Fibroblast of skin of back (primary cell): ENCODE results near the gene FAM131C.
"Not testable (repeated sequence)": the region's sequence is repeated elsewhere in the genome, so short reads cannot be mapped to it uniquely, and the experiment has no call there.

ENCODE experiments used
- DNase-seq: peaks from one replicate; pipeline ENCODE4 v3.0.0-alpha.2; 2013

FAM131C gene

GRCh38 chr1:16033103-16033632 lies 40.3 kb downstream of the FAM131C start:
- not testable (repeated sequence) for DNase-seq

GRCh38 chr1:16032388-16033102 lies 40.9 kb downstream of the FAM131C start:
- DNase-seq, result peak; percentile 85

DNA sequence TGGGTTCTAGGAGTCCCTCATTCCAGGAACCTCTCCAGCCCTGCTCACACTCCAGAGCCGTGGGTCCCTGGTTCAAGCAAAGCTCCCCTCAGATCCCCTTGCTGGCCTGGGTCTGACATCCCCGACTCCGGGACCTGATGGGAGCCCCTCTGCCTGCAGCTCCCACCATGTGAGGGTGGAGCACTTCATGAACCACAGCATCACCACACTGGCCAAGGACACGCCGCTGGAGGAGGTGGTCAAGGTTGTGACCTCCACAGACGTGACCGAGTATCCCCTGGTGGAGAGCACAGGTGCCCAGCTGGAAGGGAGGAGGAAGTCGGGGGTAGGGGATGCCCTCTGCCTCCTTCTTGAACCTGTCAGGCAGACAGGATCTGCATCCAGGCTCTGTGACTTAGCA lies 41.9 kb downstream of the FAM131C start:
- DNase-seq, result no peak

GRCh38 chr1:16029288-16029687 lies 44.2 kb downstream of the FAM131C start:
- DNase-seq, result no peak

DNA sequence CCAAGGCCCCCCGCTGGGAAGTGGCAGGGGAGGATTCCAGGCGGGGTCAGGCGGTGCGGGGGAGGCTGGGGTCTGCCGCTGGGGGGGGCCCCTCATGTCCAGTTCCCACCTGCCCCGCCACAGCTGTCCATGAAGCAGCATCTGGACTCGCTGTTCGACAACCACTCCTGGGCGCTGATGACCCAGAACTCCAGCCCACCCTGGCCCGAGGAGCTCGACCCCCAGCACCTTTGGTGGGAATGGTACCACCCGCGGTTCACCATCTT lies 44.5 kb downstream of the FAM131C start:
- not testable (repeated sequence) for DNase-seq

GRCh38 chr1:16028237-16029002 lies 45.0 kb downstream of the FAM131C start:
- DNase-seq, result no peak

- no peak for DNase-seq
These were observed 46.5 kb downstream of the FAM131C start for GRCh38 chr1:16026723-16027484.

DNA sequence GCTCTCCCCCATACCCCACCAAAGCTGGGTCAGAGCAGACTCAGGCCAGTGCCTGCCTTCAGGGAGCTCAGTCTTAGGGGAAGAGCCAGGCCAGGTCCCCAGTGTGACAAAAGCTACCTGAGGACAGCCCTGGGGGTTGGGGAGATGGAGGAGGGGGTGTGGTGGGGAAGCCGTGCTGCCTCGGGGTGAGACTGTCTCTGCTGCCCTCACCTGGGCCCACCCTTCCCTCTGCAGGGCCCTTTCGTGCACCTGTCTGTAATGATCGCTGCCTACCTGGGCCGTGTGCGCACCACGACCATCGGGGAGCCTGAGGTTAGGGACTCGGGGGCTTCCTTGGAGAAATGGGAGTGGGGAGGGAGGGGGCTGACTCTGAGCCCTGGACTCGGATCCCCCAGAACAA lies 47.1 kb downstream of the FAM131C start:
- DNase-seq, result not testable (repeated sequence)

- DNase-seq, result no peak
These were observed 50.3 kb downstream of the FAM131C start for GRCh38 chr1:16023050-16023653.

DNA sequence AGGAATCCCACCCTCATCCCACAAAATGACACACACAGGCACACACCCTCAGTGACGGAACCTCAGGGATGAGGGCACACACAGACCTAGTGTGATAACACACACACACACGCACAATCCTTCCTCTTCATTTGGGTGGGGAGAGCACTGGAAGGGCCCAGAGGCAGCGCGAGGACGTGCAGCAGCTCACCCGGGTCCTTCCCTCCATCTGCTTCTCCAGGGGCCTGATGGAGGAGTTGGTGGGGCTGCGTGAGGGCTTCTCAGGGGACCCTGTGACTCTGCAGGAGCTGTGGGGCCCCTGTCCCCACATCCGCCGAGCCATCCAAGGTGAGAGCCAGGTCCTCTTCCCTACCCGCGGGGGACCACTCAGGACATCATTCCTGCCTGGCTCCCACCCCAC lies 51.1 kb downstream of the FAM131C start:
- DNase-seq, result no peak

GRCh38 chr1:16021681-16022080 lies 51.8 kb downstream of the FAM131C start, which contains the start of gene CLCNKA:
Gene CLCNKA, plus strand, starts transcription at chr1:16022036. Its CDS starts 584 bp downstream, at chr1:16022620.
- no peak for DNase-seq

DNA sequence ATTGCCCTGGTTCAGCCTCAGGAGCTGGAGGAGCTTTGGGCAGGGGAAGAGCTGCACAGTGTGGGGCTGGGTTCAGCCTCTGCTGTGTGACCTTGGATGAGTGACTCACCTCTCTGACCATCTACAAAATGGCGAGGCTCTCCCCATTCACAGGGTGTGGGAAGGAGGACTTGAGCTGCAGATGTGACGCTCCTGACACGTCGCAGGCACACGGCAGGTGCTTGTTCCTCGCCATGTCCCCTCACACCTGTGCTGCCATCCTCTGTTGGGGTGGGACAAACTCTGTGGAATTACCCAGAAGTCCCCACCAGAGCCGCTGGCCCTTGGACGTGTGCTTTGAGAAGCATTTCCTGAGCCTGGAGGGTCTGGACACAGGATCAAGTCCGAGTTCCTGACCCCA lies 52.6 kb downstream of the FAM131C start:
- DNase-seq, result not testable (repeated sequence)

GRCh38 chr1:16020325-16020724 lies 53.1 kb downstream of the FAM131C start:
- DNase-seq, result no peak

- peak; percentile 78 for DNase-seq
These were observed 53.7 kb downstream of the FAM131C start for GRCh38 chr1:16019644-16020277.

DNA sequence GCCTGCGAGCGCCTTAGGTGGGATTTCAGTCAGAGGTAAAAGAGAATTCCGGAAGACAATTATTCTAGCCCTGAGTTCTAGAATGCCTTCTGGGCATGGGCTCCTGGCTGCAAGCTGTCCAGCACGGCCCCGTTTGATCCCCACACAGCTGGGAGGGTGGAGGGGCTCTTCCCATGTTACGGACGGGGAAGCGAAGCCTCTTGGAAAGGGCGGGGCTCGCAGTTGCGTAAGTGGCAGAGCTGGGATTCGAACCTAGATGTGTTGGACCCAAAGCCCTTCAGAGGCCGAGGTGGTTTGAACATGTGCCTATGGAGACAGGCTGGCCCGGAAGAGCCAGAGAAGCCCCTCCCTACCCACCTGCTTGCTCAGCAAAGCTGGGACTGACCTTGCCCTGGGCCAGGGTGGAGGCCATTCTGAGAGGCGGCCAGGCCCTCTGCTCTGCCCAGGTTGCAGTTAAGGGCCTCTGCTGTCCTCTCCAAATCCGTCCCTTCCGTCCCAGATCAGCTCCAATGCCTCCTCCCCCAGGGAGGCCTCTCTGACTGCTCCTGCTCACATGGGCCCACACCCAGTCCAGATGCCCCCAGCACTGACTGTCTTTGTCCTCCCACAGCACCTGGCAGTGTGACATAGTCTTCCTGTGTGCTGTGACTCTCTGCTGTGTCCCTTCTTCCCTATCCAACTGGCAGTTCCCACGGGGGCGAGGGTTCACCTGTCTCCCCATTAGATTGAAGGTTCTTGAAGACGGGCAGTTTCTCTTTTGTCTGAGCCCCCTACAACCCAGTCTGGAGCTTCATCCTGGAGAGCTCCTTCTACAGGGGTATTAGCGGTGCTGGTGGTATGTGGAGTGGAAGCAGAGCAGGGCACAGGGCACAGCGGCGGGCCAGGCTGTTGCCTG lies 54.5 kb downstream of the FAM131C start:
- DNase-seq, result no peak

GRCh38 chr1:16018308-16018707 lies 55.1 kb downstream of the FAM131C start:
- DNase-seq, result no peak

- DNase-seq, result peak; percentile 85
These were observed 55.8 kb downstream of the FAM131C start, which contains the start of gene HSPB7 for GRCh38 chr1:16017461-16018303. Gene HSPB7, minus strand, starts transcription at chr1:16018043. Its CDS starts 80 bp downstream, at chr1:16017963.

DNA sequence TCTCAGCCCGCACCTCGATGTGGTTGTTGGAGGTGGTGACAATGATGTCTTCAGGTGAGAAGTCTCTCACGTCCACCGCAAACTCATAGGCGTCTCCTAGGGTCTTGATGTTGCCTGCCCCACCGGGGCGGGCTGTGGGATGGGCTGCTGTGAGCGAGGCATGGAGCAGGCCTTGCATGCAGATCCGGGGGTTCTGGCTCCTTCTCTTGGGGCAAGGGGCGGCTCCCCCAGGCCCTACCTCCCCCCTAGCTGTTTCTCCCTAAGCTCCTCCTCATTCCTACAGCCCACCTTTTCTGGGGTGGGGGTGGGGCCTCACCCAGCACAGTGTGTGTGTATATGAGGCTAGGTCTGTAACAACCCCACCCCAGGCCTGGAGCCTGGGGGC lies 56.4 kb downstream of the FAM131C start:
- DNase-seq, result no peak

GRCh38 chr1:16015960-16016901 lies 57.2 kb downstream of the FAM131C start:
- no peak for DNase-seq
